Caco-2 (cell line): ENCODE measurements around the gene SOBP. TPM values are rescaled to one million over a fixed set of nuclear protein-coding genes. Genes with fewer than 3 reads are reported as not detected.
"Not testable (repeated sequence)": the region's sequence is repeated elsewhere in the genome, so short reads cannot be mapped to it uniquely, and the experiment has no call there.

ENCODE experiments used
- BruUV-seq: library from RNA; stranded (reverse); fragments of 400-500 nt; replicated peaks from 2 replicates; lab custom pipeline; 2021; lab: Mats Ljungman, UMichigan
- CTCF ChIA-PET: fragments of 300-600 bp; sonication (Branson Sonifier 250); formaldehyde crosslinking; loops from one replicate; lab custom pipeline; 2022; ENCODE audit warnings: antibody characterized with exemption; lab: Charles Lee
- POLR2A ChIA-PET: fragments of 300-600 bp; sonication (Branson Sonifier 250); formaldehyde crosslinking; loops from one replicate; lab custom pipeline; 2022; ENCODE audit warnings: antibody characterized with exemption; lab: Charles Lee
- DNase-seq, 2 experiments: peaks; one replicate each; pipeline versions ENCODE4 v3.0.0 to v3.0.0-alpha.2; 2020 to 2022
- H3K27me3 ChIP-seq: replicated peaks from 2 replicates; pipeline ENCODE4 v1.6.0; 2011; ENCODE audit warnings: low read length; ENCODE audit not compliant: control insufficient read depth, insufficient read depth
- H3K36me3 ChIP-seq: 2 replicates; pipeline ENCODE4 v1.5.1; 2011; ENCODE audit warnings: low read length; ENCODE audit not compliant: control insufficient read depth, insufficient read depth
- H3K4me1 ChIP-seq: fragments of 250-450 bp; sonication (Bioruptor Pico); 2 replicates; pipeline ENCODE4 v1.5.1; 2020; ENCODE audit warnings: mild to moderate bottlenecking
- H3K4me3 ChIP-seq: 2 replicates; pipeline ENCODE4 v1.5.1; 2011; ENCODE audit warnings: low read depth, mild to moderate bottlenecking, control low read depth, low read length
- H3K9me3 ChIP-seq: fragments of 250-450 bp; sonication (Bioruptor Pico); 2 replicates; pipeline ENCODE4 v1.5.1; 2020; ENCODE audit warnings: mild to moderate bottlenecking, moderate library complexity
- H3K27ac Mint-ChIP-seq: one replicate; pipeline ENCODE4 v1.8.0; 2022; ENCODE audit warnings: mixed read lengths; ENCODE audit not compliant: unreplicated experiment
- H3K27me3 Mint-ChIP-seq: one replicate; pipeline ENCODE4 v1.8.0; 2022; ENCODE audit warnings: mixed read lengths; ENCODE audit not compliant: insufficient read depth, unreplicated experiment
- H3K36me3 Mint-ChIP-seq: one replicate; pipeline ENCODE4 v1.8.0; 2022; ENCODE audit warnings: mild to moderate bottlenecking, mixed read lengths; ENCODE audit not compliant: insufficient read depth, unreplicated experiment
- H3K4me1 Mint-ChIP-seq: one replicate; pipeline ENCODE4 v1.8.0; 2022; ENCODE audit warnings: low read depth, mixed read lengths; ENCODE audit not compliant: unreplicated experiment
- H3K4me3 Mint-ChIP-seq: one replicate; pipeline ENCODE4 v1.8.0; 2022; ENCODE audit warnings: mild to moderate bottlenecking, moderate library complexity, mixed read lengths; ENCODE audit not compliant: unreplicated experiment
- H3K9me3 Mint-ChIP-seq: one replicate; pipeline ENCODE4 v1.8.0; 2022; ENCODE audit warnings: mixed read lengths; ENCODE audit not compliant: unreplicated experiment
- CTCF ChIP-seq, 2 experiments: fragments of 200-600 bp in 1 of 2; IDR thresholded peaks; 1 replicate in 1 of 2; 2 replicates in 1 of 2; pipeline versions ENCODE4 v1.5.1 to v1.8.0; 2011 to 2022; ENCODE audit warnings: antibody characterized with exemption in 1 of 2, control low read depth in 1 of 2, inconsistent platforms in 1 of 2, low read depth in 1 of 2, low read length in 1 of 2, mild to moderate bottlenecking in 1 of 2, moderate library complexity in 1 of 2; ENCODE audit not compliant: insufficient read depth in 1 of 2, severe bottlenecking in 1 of 2, unreplicated experiment in 1 of 2
- intact Hi-C: fragments of 100-400 bp; cut with micrococcal nuclease; formaldehyde crosslinking; loops from one replicate; pipeline ENCODE4 v1.10.0; 2022; ENCODE audit not compliant: unreplicated experiment
- total RNA-seq: library from RNA; stranded (reverse); gene quantifications from 2 replicates; pipeline ENCODE4 v1.2.3, GENCODE V29; 2022

Gene SOBP
- total RNA-seq, 1 experiment from 2014 or later, result not detected

- no TSS peak for BruUV-seq
- CTCF ChIA-PET, result no interaction called here
- no peak for DNase-seq
- POLR2A ChIA-PET, result no interaction called here
- Histone ChIP-seq H3K36me3 (no peaks in the 10 kb centered on the region), H3K9me3 (no peaks in the 10 kb centered on the region), H3K4me3 (no peak overlapping the region), H3K27me3 (no peaks in the 10 kb centered on the region), H3K4me1 (no peaks in the 10 kb centered on the region)
- TF ChIP-seq CTCF (IDR thresholded peaks at IDR 0.05; ENCODE audit: insufficient read depth in 1 of 2, low read depth in 1 of 2, low read length in 1 of 2, severe bottlenecking in 1 of 2, unreplicated experiment in 1 of 2), result no peak
- Mint-ChIP-seq H3K27me3 (peaks cover 6% of the 10 kb centered on the region), H3K4me1 (no peaks in the 10 kb centered on the region), H3K27ac (no peak overlapping the region), H3K9me3 (no peaks in the 10 kb centered on the region), H3K4me3 (no peak overlapping the region), H3K36me3 (peaks cover 5% of the 10 kb centered on the region)
- intact Hi-C loops, result no loop called here
Measured at GRCh38 chr6:107547451-107547840, 57.5 kb downstream of the SOBP start.

- intact Hi-C loops, result no loop called here
- H3K36me3 Mint-ChIP-seq, result peaks cover 5% of the 10 kb centered on the region
- H3K4me1 Mint-ChIP-seq, result no peaks in the 10 kb centered on the region
- no peaks in the 10 kb centered on the region for H3K9me3 ChIP-seq
- H3K4me1 ChIP-seq, result no peaks in the 10 kb centered on the region
- ChIA-PET POLR2A (no interaction called here), CTCF (interaction anchor here (0.6 kb wide), 1 partner anchor 35 kb away, joined by 3 read pairs; no protein-coding TSS in a partner anchor)
- no peaks in the 10 kb centered on the region for H3K27me3 ChIP-seq
- no peak for DNase-seq
- no peak overlapping the region for H3K4me3 ChIP-seq
- peaks cover 6% of the 10 kb centered on the region for H3K27me3 Mint-ChIP-seq
- BruUV-seq, result no TSS peak
- no peaks in the 10 kb centered on the region for H3K36me3 ChIP-seq
- no peak overlapping the region for H3K4me3 Mint-ChIP-seq
- no peak overlapping the region for H3K27ac Mint-ChIP-seq
- H3K9me3 Mint-ChIP-seq, result no peaks in the 10 kb centered on the region
- no peak for TF ChIP-seq CTCF (IDR thresholded peaks at IDR 0.05; ENCODE audit: insufficient read depth in 1 of 2, low read depth in 1 of 2, low read length in 1 of 2, severe bottlenecking in 1 of 2, unreplicated experiment in 1 of 2)
Measured at GRCh38 chr6:107550241-107550840, 60.4 kb downstream of the SOBP start.

GRCh38 chr6:107550906-107551305, 61.0 kb downstream of the SOBP start:
- no TSS peak for BruUV-seq
- Mint-ChIP-seq H3K9me3 (no peaks in the 10 kb centered on the region), H3K27me3 (peaks cover 4% of the 10 kb centered on the region), H3K27ac (no peak overlapping the region), H3K36me3 (peaks cover 5% of the 10 kb centered on the region), H3K4me3 (no peak overlapping the region), H3K4me1 (no peaks in the 10 kb centered on the region)
- TF ChIP-seq CTCF (IDR thresholded peaks at IDR 0.05; ENCODE audit: insufficient read depth in 1 of 2, low read depth in 1 of 2, low read length in 1 of 2, severe bottlenecking in 1 of 2, unreplicated experiment in 1 of 2), result no peak
- no peaks in the 10 kb centered on the region for H3K36me3 ChIP-seq
- no peak overlapping the region for H3K4me3 ChIP-seq
- POLR2A ChIA-PET, result no interaction called here
- intact Hi-C loops, result no loop called here
- H3K4me1 ChIP-seq, result no peaks in the 10 kb centered on the region
- no peaks in the 10 kb centered on the region for H3K9me3 ChIP-seq
- DNase-seq, result no peak
- no peaks in the 10 kb centered on the region for H3K27me3 ChIP-seq
- CTCF ChIA-PET, result interaction anchor here (0.6 kb wide), 1 partner anchor 35 kb away, joined by 3 read pairs; no protein-coding TSS in a partner anchor

GRCh38 chr6:107553121-107553520, 63.2 kb downstream of the SOBP start:
- H3K4me1 ChIP-seq, CTCF ChIA-PET: not testable (repeated sequence)

More at GRCh38 chr6:107553121-107553520, 63.2 kb downstream of the SOBP start:
- H3K36me3 Mint-ChIP-seq, H3K4me3 ChIP-seq, intact Hi-C loops, H3K27me3 ChIP-seq, BruUV-seq, H3K36me3 ChIP-seq, H3K4me1 Mint-ChIP-seq, H3K4me3 Mint-ChIP-seq, POLR2A ChIA-PET, DNase-seq, H3K9me3 ChIP-seq, H3K27ac Mint-ChIP-seq, H3K27me3 Mint-ChIP-seq, H3K9me3 Mint-ChIP-seq: not testable (repeated sequence)
